GM12865 (cell line): ENCODE measurements around the gene CHRNB1.

ENCODE experiments used
- DNase-seq: peaks from one replicate; pipeline ENCODE4 v3.0.0; 2010; ENCODE audit warnings: low read depth
- H3K4me3 ChIP-seq: 2 replicates; pipeline ENCODE4 v1.5.1; 2011; ENCODE audit warnings: mild to moderate bottlenecking, low read depth, low read length, control low read depth
- CTCF ChIP-seq: IDR thresholded peaks from 2 replicates; pipeline ENCODE4 v1.5.1; 2011; ENCODE audit warnings: low read length, control low read depth, low read depth, inconsistent platforms; ENCODE audit not compliant: insufficient read depth; ENCODE audit errors: missing control alignments

The CHRNB1 gene

GRCh38 chr17:7414837-7415236 is 30.0 kb upstream of the CHRNB1 start:
- no peak overlapping the region for H3K4me3 ChIP-seq
- no peak for TF ChIP-seq CTCF
- no peak for DNase-seq

GRCh38 chr17:7415784-7416183 is 29.1 kb upstream of the CHRNB1 start:
- no peak for TF ChIP-seq CTCF
- DNase-seq: no peak

GRCh38 chr17:7416323-7416722 is 28.5 kb upstream of the CHRNB1 start:
- no peak overlapping the region for H3K4me3 ChIP-seq
- TF ChIP-seq CTCF: no peak
- DNase-seq: no peak

More at GRCh38 chr17:7415784-7416183, 29.1 kb upstream of the CHRNB1 start:
- H3K4me3 ChIP-seq: no peak overlapping the region

- no peak for TF ChIP-seq CTCF
- DNase-seq: no peak
These were observed 27.7 kb upstream of the CHRNB1 start for GRCh38 chr17:7417056-7417655.

GRCh38 chr17:7418472-7419152 is 26.2 kb upstream of the CHRNB1 start:
- no peak overlapping the region for H3K4me3 ChIP-seq
- no peak for TF ChIP-seq CTCF
- DNase-seq: no peak

More at GRCh38 chr17:7417056-7417655, 27.7 kb upstream of the CHRNB1 start:
- no peak overlapping the region for H3K4me3 ChIP-seq

- no peak for DNase-seq
- no peak for TF ChIP-seq CTCF
- H3K4me3 ChIP-seq: no peak within 1 kb of the TSS
These were observed 24.8 kb upstream of the CHRNB1 start, which contains the start of gene SPEM1 for GRCh38 chr17:7419819-7420610. TSS of gene SPEM1 (plus strand) at chr17:7420324. CDS start at chr17:7420385, 61 bp downstream.
